ENCODE measurements around the gene NPAS1. TPM values are rescaled to one million over a fixed set of nuclear protein-coding genes. Genes with fewer than 3 reads are reported as not detected.

NPAS1 gene
- total and polyA plus RNA-seq, 2 of the 8 experiments (the other 6 are each of a cell fraction or from before 2014, with no cell fraction given): 9.9 to 13.9 TPM

- ChIA-PET CTCF (ENCODE audit: partially characterized antibody) (interaction anchor here (1.2 to 3.4 kb wide), 5 partner anchors 11 to 125 kb away, joined by 3 to 42 read pairs (median 4); no protein-coding TSS in a partner anchor), POLR2A (ENCODE audit: partially characterized antibody) (interaction anchor here (1.3 to 1.6 kb wide), 2 partner anchors 8 to 15 kb away, joined by 4 to 7 read pairs; no protein-coding TSS in a partner anchor)
- Histone ChIP-seq H2BK20ac (ENCODE audit: low read length) (no peak overlapping the region), H3K79me2 (ENCODE audit: control insufficient read depth in 1 of 2, insufficient read depth in 2 of 2, low read length in 2 of 2) (no peaks in the 10 kb centered on the region), H3K79me1 (ENCODE audit: low read depth, low read length) (peaks cover 18% of the 10 kb centered on the region), H3K4me1 (replicated peaks in 1 of 4; ENCODE audit: control insufficient read depth in 3 of 4, insufficient read depth in 4 of 4, low read length in 3 of 4) (peaks cover 14 to 19% (median 16%) of the 10 kb centered on the region in 4 experiments), H3K23me2 (ENCODE audit: low read depth, low read length) (peaks cover 8% of the 10 kb centered on the region; the same call in 1 of the 2 replicates), H3K23ac (ENCODE audit: insufficient read length) (no peak overlapping the region), H3K27ac (ENCODE audit: low read depth, low read length) (no peak overlapping the region), H2BK15ac (ENCODE audit: low read length) (no peak overlapping the region), H2AFZ (ENCODE audit: low read length) (no peak overlapping the region), H2BK120ac (replicated peaks; ENCODE audit: low read depth, low read length) (no peak overlapping the region), H3K4ac (replicated peaks; ENCODE audit: insufficient read length, low read depth, low read length) (no peak overlapping the region), H4K5ac (ENCODE audit: insufficient read length, low read depth, low read length) (no peak overlapping the region), H4K20me1 (replicated peaks in 1 of 2; ENCODE audit: control insufficient read depth in 1 of 2, insufficient read depth in 2 of 2, low read length in 2 of 2) (peaks cover 6 to 16% of the 10 kb centered on the region in 2 experiments), H3K18ac (ENCODE audit: extremely low read depth, low read length) (no peak overlapping the region), H3K9me3 (ENCODE audit: insufficient read depth in 2 of 2, low read depth in 1 of 2, low read length in 1 of 2) (no peaks in the 10 kb centered on the region), H3K9ac (replicated peaks in 1 of 4; ENCODE audit: extremely low read depth in 1 of 4, low read depth in 3 of 4, low read length in 3 of 4) (no peak overlapping the region), H2AK5ac (ENCODE audit: low read depth, low read length) (no peak overlapping the region), H3K27me3 (replicated peaks in 1 of 4; ENCODE audit: control insufficient read depth in 3 of 4, extremely low read depth in 1 of 4, insufficient read depth in 3 of 4, low read length in 3 of 4) (no peaks in the 10 kb centered on the region), H3K56ac (replicated peaks; ENCODE audit: insufficient read length, low read depth, low read length) (no peak overlapping the region), H3K4me2 (ENCODE audit: insufficient read depth in 1 of 2, low read depth in 2 of 2, low read length in 2 of 2) (no peak overlapping the region), H2BK5ac (ENCODE audit: low read depth, low read length) (no peak overlapping the region), H3K36me3 (ENCODE audit: control insufficient read depth in 2 of 4, insufficient read depth in 4 of 4, low read length in 3 of 4) (no peaks in the 10 kb centered on the region), H4K8ac (ENCODE audit: extremely low read depth, insufficient read depth, low read length) (no peak overlapping the region), H2BK12ac (ENCODE audit: low read depth, low read length) (no peak overlapping the region), H3K14ac (ENCODE audit: insufficient read length) (no peak overlapping the region), H3K4me3 (ENCODE audit: extremely low read depth in 1 of 4, insufficient read depth in 2 of 4, low read depth in 3 of 4, low read length in 4 of 4) (no peak overlapping the region), H4K91ac (replicated peaks; ENCODE audit: insufficient read length, low read length) (no peak overlapping the region)
- FAIRE-seq (no peak), DNase-seq (ENCODE audit: low read depth in 1 of 2, low spot score in 2 of 2) (no peak)
- 86% methylated on average over 3 of the region's 3 CpGs; no CpG with 5 or more reads in 1 of the 2 experiments for WGBS, 2 experiments (ENCODE audit: extremely low coverage in 1 of 2, insufficient coverage in 1 of 2, insufficient read length in 1 of 2, insufficient replicate concordance in 2 of 2, low coverage in 1 of 2, low lambda C conversion rate in 2 of 2, missing lambda C conversion rate in 1 of 2)
- TF ChIP-seq GABPA (IDR thresholded peaks at IDR 0.05; ENCODE audit: borderline replicate concordance, insufficient read depth, low read length) (no peak), EP300 (IDR thresholded peaks at IDR 0.05; ENCODE audit: borderline replicate concordance in 1 of 2, low read depth in 2 of 2, low read length in 2 of 2) (no peak), JUND (IDR thresholded peaks at IDR 0.05; ENCODE audit: low read length) (no peak), CEBPB (IDR thresholded peaks at IDR 0.05; ENCODE audit: low read depth, low read length) (no peak), CBX5 (IDR thresholded peaks at IDR 0.05; ENCODE audit: low read depth, low read length) (no peak), CHD2 (IDR thresholded peaks at IDR 0.05; ENCODE audit: low read length) (no peak), TEAD4 (IDR thresholded peaks at IDR 0.05; ENCODE audit: low read depth, low read length) (no peak), ATF3 (IDR thresholded peaks at IDR 0.05; ENCODE audit: insufficient read depth, low read depth, low read length) (no peak), SP2 (IDR thresholded peaks at IDR 0.05; ENCODE audit: low read length) (no peak), MAFK (IDR thresholded peaks at IDR 0.05; ENCODE audit: low read depth, low read length) (no peak), YY1 (IDR thresholded peaks at IDR 0.05; ENCODE audit: low read depth, low read length) (no peak), RAD21 (IDR thresholded peaks at IDR 0.05 in 1 of 2, conservative IDR thresholded peaks at IDR 0.05 in 1 of 2; ENCODE audit: low read depth in 2 of 2, low read length in 2 of 2) (no peak)
Measured at GRCh38 chr19:46980761-46981160, 38.9 kb upstream of the NPAS1 start.
